K562 (cell line): Measurements from ENCODE around the gene ANO7. TPM values are rescaled to one million over a fixed set of nuclear protein-coding genes. Genes with fewer than 3 reads are reported as not detected.
A peak's percentile ranks its signal among the peaks of the same experiment; 100 is the strongest.

Experiments used
- HBP1 ChIP-seq: fragments of 450-650 bp; formaldehyde crosslinking; IDR thresholded peaks from 2 replicates; pipeline ENCODE4 v1.4.0; 2022; ENCODE audit warnings: missing genetic modification characterization
- NONO ChIP-seq, 2 experiments: fragments of 200-400 bp in 1 of 2; fragments of 450-650 bp in 1 of 2; formaldehyde crosslinking in 1 of 2; IDR thresholded peaks; 2 replicates each; pipeline ENCODE4 v1.6.1; 2017; ENCODE audit warnings: low read depth in 2 of 2, mild to moderate bottlenecking in 2 of 2, moderate library complexity in 2 of 2, low read length in 1 of 2
- NR2C1 ChIP-seq, 2 experiments: fragments of 450-650 bp; IDR thresholded peaks; 2 replicates each; pipeline ENCODE4 v1.6.1; 2017; ENCODE audit warnings: mild to moderate bottlenecking in 2 of 2, antibody characterized with exemption in 1 of 2, inconsistent platforms in 1 of 2, missing compliant biosample characterization in 1 of 2, missing genetic modification characterization in 1 of 2
- PHTF2 ChIP-seq: fragments of 250-450 bp; sonication (Bioruptor Pico); IDR thresholded peaks from 2 replicates; pipeline ENCODE4 v1.5.0; 2021; ENCODE audit warnings: mild to moderate bottlenecking
- RBM22 ChIP-seq: fragments of 200-400 bp; formaldehyde crosslinking; IDR thresholded peaks from 2 replicates; pipeline ENCODE4 v1.6.1; 2018; ENCODE audit warnings: low read length, low read depth; ENCODE audit not compliant: poor library complexity, severe bottlenecking
- RCOR1 ChIP-seq, 2 experiments: IDR thresholded peaks; 2 replicates each; pipeline ENCODE4 v1.6.1; 2012; ENCODE audit warnings: low read depth in 2 of 2, low read length in 2 of 2, borderline replicate concordance in 1 of 2, improper control_type of control experiment in 1 of 2
- THRB ChIP-seq: fragments of 450-650 bp; formaldehyde crosslinking; conservative IDR thresholded peaks from 2 replicates; pipeline ENCODE4 v1.4.0; 2022; ENCODE audit warnings: mild to moderate bottlenecking, missing genetic modification characterization
- ZNF57 ChIP-seq: fragments of 450-650 bp; formaldehyde crosslinking; IDR thresholded peaks from 2 replicates; pipeline ENCODE4 v1.4.0; 2020; ENCODE audit warnings: mild to moderate bottlenecking, moderate library complexity
- polyA plus RNA-seq, 8 experiments: library from polyadenylated mRNA; depleted of rRNA in 4 of 8; stranded (reverse) in 5 of 8; unstranded in 3 of 8; fragments of >200 nt; fragmentation: Nextera tagmentation in 2 of 8; fragmentation: Illumina TruSeq in 1 of 8; extraction: Ambion mirVana in 2 of 8; extraction: Trizol in 1 of 8; gene quantifications; 2 replicates each; pipeline versions ENCODE4 v1.2.1 to v1.2.3, GENCODE V29; 2011 to 2014; ENCODE audit warnings: inconsistent platforms in 1 of 8, missing spikeins in 1 of 8
- total RNA-seq, 7 experiments: library from RNA; depleted of rRNA in 6 of 7; stranded (reverse); fragments of >200 nt in 6 of 7; fragmentation: Illumina TruSeq in 2 of 7; extraction: Trizol in 2 of 7; gene quantifications; 2 replicates each; pipeline versions ENCODE4 v1.2.1 to v1.2.3, GENCODE V29; 2011 to 2021; ENCODE audit warnings: low replicate concordance in 1 of 7

Gene ANO7
- total and polyA plus RNA-seq, 9 of the 15 experiments (the other 6 are each of a cell fraction or from before 2014, with no cell fraction given): 0.28 to 5.1 (median 1.1) TPM

GRCh38 chr2:241228860-241229516 is 40.5 kb downstream of the ANO7 start (continued):
- TF ChIP-seq THRB (no peak), RCOR1 (IDR thresholded peaks at IDR 0.05; ENCODE audit: borderline replicate concordance in 1 of 2, low read depth in 2 of 2, low read length in 2 of 2) (no peak), HBP1 (CRISPR knock-in tag) (no peak), RBM22 (peak; percentile 5), ZNF57 (CRISPR knock-in tag) (no peak), NONO (IDR thresholded peaks at IDR 0.05; ENCODE audit: low read depth in 2 of 2, low read length in 1 of 2) (no peak), PHTF2 (CRISPR knock-in tag) (no peak), NR2C1 (IDR thresholded peaks at IDR 0.05) (peak; percentile 63), NR2C1 (tag; IDR thresholded peaks at IDR 0.05) (peak; percentile 73)
- TF ChIP-seq, all 486 proteins: peak for 5
